K562 (cell line): Measurements from ENCODE around the gene HRAS. TPM values are rescaled to one million over a fixed set of nuclear protein-coding genes. Genes with fewer than 3 reads are reported as not detected.

Source experiments
- ARID1B ChIP-seq: fragments of 450-650 bp; IDR thresholded peaks from 2 replicates; pipeline ENCODE4 v1.6.1; 2016; ENCODE audit warnings: antibody characterized with exemption, mild to moderate bottlenecking, inconsistent platforms
- ATF1 ChIP-seq, 2 experiments: fragments of 450-650 bp in 1 of 2; IDR thresholded peaks; 2 replicates each; pipeline ENCODE4 v1.6.1; 2016; ENCODE audit warnings: missing compliant biosample characterization in 1 of 2, missing genetic modification characterization in 1 of 2
- CHD2 ChIP-seq: IDR thresholded peaks from 2 replicates; pipeline ENCODE4 v1.6.1; 2011; ENCODE audit warnings: low read depth, low read length
- CREM ChIP-seq: IDR thresholded peaks from 2 replicates; pipeline ENCODE4 v1.6.1; 2014; ENCODE audit warnings: antibody characterized with exemption, low read depth
- DACH1 ChIP-seq: fragments of 450-650 bp; IDR thresholded peaks from 2 replicates; pipeline ENCODE4 v1.6.1; 2018; ENCODE audit not compliant: partially characterized antibody
- GATAD2A ChIP-seq: fragments of 450-650 bp; IDR thresholded peaks from 2 replicates; pipeline ENCODE4 v1.6.1; 2017
- HMGN3 ChIP-seq: IDR thresholded peaks from 2 replicates; pipeline ENCODE4 v1.6.1; 2011; ENCODE audit warnings: borderline replicate concordance, low read depth, mild to moderate bottlenecking, mixed read lengths, low read length; ENCODE audit not compliant: insufficient read length; ENCODE audit errors: extremely low read depth
- HNRNPUL1 ChIP-seq: fragments of 200-400 bp; formaldehyde crosslinking; IDR thresholded peaks from 2 replicates; pipeline ENCODE4 v1.6.1; 2017; ENCODE audit warnings: low read length
- IRF2 ChIP-seq: sonication (generic); formaldehyde crosslinking; IDR thresholded peaks from 2 replicates; pipeline ENCODE4 v1.8.1; 2022; ENCODE audit warnings: mild to moderate bottlenecking, missing genetic modification reagents
- L3MBTL2 ChIP-seq: fragments of 450-650 bp; IDR thresholded peaks from 2 replicates; pipeline ENCODE4 v1.6.1; 2016; ENCODE audit warnings: mild to moderate bottlenecking, moderate library complexity
- RCOR1 ChIP-seq, 2 experiments: IDR thresholded peaks; 2 replicates each; pipeline ENCODE4 v1.6.1; 2012; ENCODE audit warnings: low read depth in 2 of 2, low read length in 2 of 2, borderline replicate concordance in 1 of 2, improper control_type of control experiment in 1 of 2
- TEAD4 ChIP-seq, 2 experiments: sonication (generic) in 1 of 2; formaldehyde crosslinking in 1 of 2; IDR thresholded peaks; 2 replicates each; pipeline versions ENCODE4 v1.6.1 to v1.8.0; 2012 to 2022; ENCODE audit warnings: borderline replicate concordance in 1 of 2, inconsistent platforms in 1 of 2, low read length in 1 of 2, mild to moderate bottlenecking in 1 of 2, missing genetic modification reagents in 1 of 2
- YY1 ChIP-seq, 3 experiments: IDR thresholded peaks; 2 replicates each; pipeline ENCODE4 v1.6.1; 2011; ENCODE audit warnings: low read length in 2 of 3, mild to moderate bottlenecking in 2 of 3, moderate library complexity in 2 of 3, borderline replicate concordance in 1 of 3, control low read depth in 1 of 3, low read depth in 1 of 3; ENCODE audit not compliant: insufficient read depth in 3 of 3, insufficient replicate concordance in 2 of 3, control insufficient read depth in 1 of 3, insufficient read length in 1 of 3; ENCODE audit errors: extremely low read depth in 1 of 3
- ZNF232 ChIP-seq: sonication (generic); formaldehyde crosslinking; IDR thresholded peaks from 2 replicates; pipeline ENCODE4 v1.8.0; 2022; ENCODE audit warnings: mild to moderate bottlenecking, missing genetic modification reagents
- ZNF79 ChIP-seq: fragments of 250-450 bp; sonication (Bioruptor Pico); IDR thresholded peaks from 2 replicates; pipeline ENCODE4 v1.4.0; 2020; ENCODE audit warnings: low read depth, mild to moderate bottlenecking, moderate library complexity
- ZSCAN29 ChIP-seq: fragments of 450-650 bp; IDR thresholded peaks from 2 replicates; pipeline ENCODE4 v1.6.1; 2017
- polyA plus RNA-seq, 8 experiments: library from polyadenylated mRNA; depleted of rRNA in 4 of 8; stranded (reverse) in 5 of 8; unstranded in 3 of 8; fragments of >200 nt; fragmentation: Nextera tagmentation in 2 of 8; fragmentation: Illumina TruSeq in 1 of 8; extraction: Ambion mirVana in 2 of 8; extraction: Trizol in 1 of 8; gene quantifications; 2 replicates each; pipeline versions ENCODE4 v1.2.1 to v1.2.3, GENCODE V29; 2011 to 2014; ENCODE audit warnings: inconsistent platforms in 1 of 8, missing spikeins in 1 of 8
- total RNA-seq, 7 experiments: library from RNA; depleted of rRNA in 6 of 7; stranded (reverse); fragments of >200 nt in 6 of 7; fragmentation: Illumina TruSeq in 2 of 7; extraction: Trizol in 2 of 7; gene quantifications; 2 replicates each; pipeline versions ENCODE4 v1.2.1 to v1.2.3, GENCODE V29; 2011 to 2021; ENCODE audit warnings: low replicate concordance in 1 of 7
- TF ChIP-seq, protein P1 (sequence below): fragments of 250-450 bp; sonication (Bioruptor Pico); IDR thresholded peaks from 2 replicates; pipeline ENCODE4 v1.9.0; 2021; ENCODE audit warnings: mild to moderate bottlenecking, inconsistent platforms
- TF ChIP-seq, protein P2 (sequence below): sonication (generic); formaldehyde crosslinking; IDR thresholded peaks from 2 replicates; pipeline ENCODE4 v1.8.0; 2022; ENCODE audit warnings: mild to moderate bottlenecking, missing genetic modification reagents, borderline replicate concordance
- TF ChIP-seq, protein P3 (sequence below), 2 experiments: fragments of 450-650 bp; IDR thresholded peaks; 2 replicates each; pipeline ENCODE4 v1.6.1; 2018; ENCODE audit warnings: mild to moderate bottlenecking in 2 of 2, low read depth in 1 of 2; ENCODE audit not compliant: partially characterized antibody in 2 of 2

HRAS gene
- total and polyA plus RNA-seq, 9 of the 15 experiments (the other 6 are each of a cell fraction or from before 2014, with no cell fraction given), result 2.8 to 73.5 (median 29.6) TPM

DNA sequence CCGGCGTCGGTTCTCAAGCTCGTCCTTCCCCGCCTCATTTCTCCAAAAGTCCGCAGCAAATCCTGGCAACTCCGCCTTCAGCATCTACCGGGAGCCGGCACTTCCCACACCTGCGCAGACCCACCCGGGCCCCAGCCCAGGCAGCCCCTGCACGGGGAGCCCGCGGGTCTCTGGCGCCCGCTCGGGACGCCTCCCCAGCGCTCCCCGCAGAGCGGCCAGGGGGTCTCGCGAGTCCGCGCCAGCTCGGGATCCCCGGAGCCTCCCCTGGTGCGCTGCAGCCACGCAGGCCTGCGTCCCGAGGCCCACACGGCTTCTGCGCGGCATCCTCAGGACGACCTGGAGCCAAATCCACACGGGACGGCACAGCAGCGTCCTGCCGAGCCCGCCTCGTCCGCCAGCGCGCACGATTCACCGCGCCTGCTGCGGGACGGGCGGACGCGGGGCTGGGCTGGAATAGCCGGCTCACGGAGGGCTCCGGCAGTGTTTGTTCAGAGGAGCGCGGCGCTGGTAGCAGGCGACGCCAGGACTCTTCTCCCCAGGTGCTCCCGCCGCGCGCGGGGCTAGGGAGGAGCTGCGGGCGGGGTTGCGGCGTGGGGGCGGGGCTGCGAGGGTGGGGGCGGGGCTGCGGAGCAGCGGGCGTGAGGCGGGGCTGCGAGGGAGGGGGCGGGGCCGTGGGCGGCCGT lies 40.1 kb upstream of the HRAS start (continued):
- TF ChIP-seq, protein P1, sequence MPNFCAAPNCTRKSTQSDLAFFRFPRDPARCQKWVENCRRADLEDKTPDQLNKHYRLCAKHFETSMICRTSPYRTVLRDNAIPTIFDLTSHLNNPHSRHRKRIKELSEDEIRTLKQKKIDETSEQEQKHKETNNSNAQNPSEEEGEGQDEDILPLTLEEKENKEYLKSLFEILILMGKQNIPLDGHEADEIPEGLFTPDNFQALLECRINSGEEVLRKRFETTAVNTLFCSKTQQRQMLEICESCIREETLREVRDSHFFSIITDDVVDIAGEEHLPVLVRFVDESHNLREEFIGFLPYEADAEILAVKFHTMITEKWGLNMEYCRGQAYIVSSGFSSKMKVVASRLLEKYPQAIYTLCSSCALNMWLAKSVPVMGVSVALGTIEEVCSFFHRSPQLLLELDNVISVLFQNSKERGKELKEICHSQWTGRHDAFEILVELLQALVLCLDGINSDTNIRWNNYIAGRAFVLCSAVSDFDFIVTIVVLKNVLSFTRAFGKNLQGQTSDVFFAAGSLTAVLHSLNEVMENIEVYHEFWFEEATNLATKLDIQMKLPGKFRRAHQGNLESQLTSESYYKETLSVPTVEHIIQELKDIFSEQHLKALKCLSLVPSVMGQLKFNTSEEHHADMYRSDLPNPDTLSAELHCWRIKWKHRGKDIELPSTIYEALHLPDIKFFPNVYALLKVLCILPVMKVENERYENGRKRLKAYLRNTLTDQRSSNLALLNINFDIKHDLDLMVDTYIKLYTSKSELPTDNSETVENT (CRISPR knock-in tag), result peak; percentile 15; the same call in 1 of the 2 replicates
- TF ChIP-seq L3MBTL2 (peak; percentile 82), RCOR1 (IDR thresholded peaks at IDR 0.05; ENCODE audit: borderline replicate concordance in 1 of 2, low read depth in 2 of 2, low read length in 2 of 2) (no peak), TEAD4 (IDR thresholded peaks at IDR 0.05; ENCODE audit: low read length) (no peak), TEAD4 (CRISPR knock-in tag; IDR thresholded peaks at IDR 0.05; ENCODE audit: borderline replicate concordance) (no peak), IRF2 (CRISPR knock-in tag) (no peak), ZNF232 (CRISPR knock-in tag) (no peak), ZNF79 (CRISPR knock-in tag) (no peak), CREM (no peak), ZSCAN29 (no peak), GATAD2A (peak; percentile 15; the same call in 1 of the 2 replicates), HNRNPUL1 (no peak), HMGN3 (peak; percentile 9), YY1 (IDR thresholded peaks at IDR 0.05; ENCODE audit: borderline replicate concordance in 1 of 3, control insufficient read depth in 1 of 3, extremely low read depth in 1 of 3, insufficient read depth in 3 of 3, insufficient read length in 1 of 3, insufficient replicate concordance in 2 of 3, low read depth in 1 of 3, low read length in 2 of 3) (peak in 1 of 3 experiments; percentile 10), ATF1 (CRISPR knock-in tag; IDR thresholded peaks at IDR 0.05) (no peak), ATF1 (tag; IDR thresholded peaks at IDR 0.05) (0 out of 2 replicates have a peak, but pooled peaks have one; percentile 10), ARID1B (no peak), DACH1 (no peak), CHD2 (peak; percentile 66)
- TF ChIP-seq, protein P2, sequence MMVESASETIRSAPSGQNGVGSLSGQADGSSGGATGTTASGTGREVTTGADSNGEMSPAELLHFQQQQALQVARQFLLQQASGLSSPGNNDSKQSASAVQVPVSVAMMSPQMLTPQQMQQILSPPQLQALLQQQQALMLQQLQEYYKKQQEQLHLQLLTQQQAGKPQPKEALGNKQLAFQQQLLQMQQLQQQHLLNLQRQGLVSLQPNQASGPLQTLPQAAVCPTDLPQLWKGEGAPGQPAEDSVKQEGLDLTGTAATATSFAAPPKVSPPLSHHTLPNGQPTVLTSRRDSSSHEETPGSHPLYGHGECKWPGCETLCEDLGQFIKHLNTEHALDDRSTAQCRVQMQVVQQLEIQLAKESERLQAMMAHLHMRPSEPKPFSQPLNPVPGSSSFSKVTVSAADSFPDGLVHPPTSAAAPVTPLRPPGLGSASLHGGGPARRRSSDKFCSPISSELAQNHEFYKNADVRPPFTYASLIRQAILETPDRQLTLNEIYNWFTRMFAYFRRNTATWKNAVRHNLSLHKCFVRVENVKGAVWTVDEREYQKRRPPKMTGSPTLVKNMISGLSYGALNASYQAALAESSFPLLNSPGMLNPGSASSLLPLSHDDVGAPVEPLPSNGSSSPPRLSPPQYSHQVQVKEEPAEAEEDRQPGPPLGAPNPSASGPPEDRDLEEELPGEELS (CRISPR knock-in tag), result 0 out of 2 replicates have a peak, but pooled peaks have one; percentile 31
- TF ChIP-seq, protein P3, sequence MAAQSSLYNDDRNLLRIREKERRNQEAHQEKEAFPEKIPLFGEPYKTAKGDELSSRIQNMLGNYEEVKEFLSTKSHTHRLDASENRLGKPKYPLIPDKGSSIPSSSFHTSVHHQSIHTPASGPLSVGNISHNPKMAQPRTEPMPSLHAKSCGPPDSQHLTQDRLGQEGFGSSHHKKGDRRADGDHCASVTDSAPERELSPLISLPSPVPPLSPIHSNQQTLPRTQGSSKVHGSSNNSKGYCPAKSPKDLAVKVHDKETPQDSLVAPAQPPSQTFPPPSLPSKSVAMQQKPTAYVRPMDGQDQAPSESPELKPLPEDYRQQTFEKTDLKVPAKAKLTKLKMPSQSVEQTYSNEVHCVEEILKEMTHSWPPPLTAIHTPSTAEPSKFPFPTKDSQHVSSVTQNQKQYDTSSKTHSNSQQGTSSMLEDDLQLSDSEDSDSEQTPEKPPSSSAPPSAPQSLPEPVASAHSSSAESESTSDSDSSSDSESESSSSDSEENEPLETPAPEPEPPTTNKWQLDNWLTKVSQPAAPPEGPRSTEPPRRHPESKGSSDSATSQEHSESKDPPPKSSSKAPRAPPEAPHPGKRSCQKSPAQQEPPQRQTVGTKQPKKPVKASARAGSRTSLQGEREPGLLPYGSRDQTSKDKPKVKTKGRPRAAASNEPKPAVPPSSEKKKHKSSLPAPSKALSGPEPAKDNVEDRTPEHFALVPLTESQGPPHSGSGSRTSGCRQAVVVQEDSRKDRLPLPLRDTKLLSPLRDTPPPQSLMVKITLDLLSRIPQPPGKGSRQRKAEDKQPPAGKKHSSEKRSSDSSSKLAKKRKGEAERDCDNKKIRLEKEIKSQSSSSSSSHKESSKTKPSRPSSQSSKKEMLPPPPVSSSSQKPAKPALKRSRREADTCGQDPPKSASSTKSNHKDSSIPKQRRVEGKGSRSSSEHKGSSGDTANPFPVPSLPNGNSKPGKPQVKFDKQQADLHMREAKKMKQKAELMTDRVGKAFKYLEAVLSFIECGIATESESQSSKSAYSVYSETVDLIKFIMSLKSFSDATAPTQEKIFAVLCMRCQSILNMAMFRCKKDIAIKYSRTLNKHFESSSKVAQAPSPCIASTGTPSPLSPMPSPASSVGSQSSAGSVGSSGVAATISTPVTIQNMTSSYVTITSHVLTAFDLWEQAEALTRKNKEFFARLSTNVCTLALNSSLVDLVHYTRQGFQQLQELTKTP (IDR thresholded peaks at IDR 0.05; ENCODE audit: low read depth in 1 of 2, partially characterized antibody in 2 of 2), result no peak
